Caco-2 (cell line): Measurements from ENCODE around the gene RTP1. TPM values are rescaled to one million over a fixed set of nuclear protein-coding genes. Genes with fewer than 3 reads are reported as not detected.

Source experiments
- BruUV-seq: library from RNA; stranded (reverse); fragments of 400-500 nt; replicated peaks from 2 replicates; lab custom pipeline; 2021; lab: Mats Ljungman, UMichigan
- CTCF ChIA-PET: fragments of 300-600 bp; sonication (Branson Sonifier 250); formaldehyde crosslinking; loops from one replicate; lab custom pipeline; 2022; ENCODE audit warnings: antibody characterized with exemption; lab: Charles Lee
- POLR2A ChIA-PET: fragments of 300-600 bp; sonication (Branson Sonifier 250); formaldehyde crosslinking; loops from one replicate; lab custom pipeline; 2022; ENCODE audit warnings: antibody characterized with exemption; lab: Charles Lee
- DNase-seq, 2 experiments: peaks; one replicate each; pipeline versions ENCODE4 v3.0.0 to v3.0.0-alpha.2; 2020 to 2022
- H3K27me3 ChIP-seq: replicated peaks from 2 replicates; pipeline ENCODE4 v1.6.0; 2011; ENCODE audit warnings: low read length; ENCODE audit not compliant: control insufficient read depth, insufficient read depth
- H3K36me3 ChIP-seq: 2 replicates; pipeline ENCODE4 v1.5.1; 2011; ENCODE audit warnings: low read length; ENCODE audit not compliant: control insufficient read depth, insufficient read depth
- H3K4me1 ChIP-seq: fragments of 250-450 bp; sonication (Bioruptor Pico); 2 replicates; pipeline ENCODE4 v1.5.1; 2020; ENCODE audit warnings: mild to moderate bottlenecking
- H3K4me3 ChIP-seq: 2 replicates; pipeline ENCODE4 v1.5.1; 2011; ENCODE audit warnings: low read depth, mild to moderate bottlenecking, control low read depth, low read length
- H3K9me3 ChIP-seq: fragments of 250-450 bp; sonication (Bioruptor Pico); 2 replicates; pipeline ENCODE4 v1.5.1; 2020; ENCODE audit warnings: mild to moderate bottlenecking, moderate library complexity
- H3K27ac Mint-ChIP-seq: one replicate; pipeline ENCODE4 v1.8.0; 2022; ENCODE audit warnings: mixed read lengths; ENCODE audit not compliant: unreplicated experiment
- H3K27me3 Mint-ChIP-seq: one replicate; pipeline ENCODE4 v1.8.0; 2022; ENCODE audit warnings: mixed read lengths; ENCODE audit not compliant: insufficient read depth, unreplicated experiment
- H3K36me3 Mint-ChIP-seq: one replicate; pipeline ENCODE4 v1.8.0; 2022; ENCODE audit warnings: mild to moderate bottlenecking, mixed read lengths; ENCODE audit not compliant: insufficient read depth, unreplicated experiment
- H3K4me1 Mint-ChIP-seq: one replicate; pipeline ENCODE4 v1.8.0; 2022; ENCODE audit warnings: low read depth, mixed read lengths; ENCODE audit not compliant: unreplicated experiment
- H3K4me3 Mint-ChIP-seq: one replicate; pipeline ENCODE4 v1.8.0; 2022; ENCODE audit warnings: mild to moderate bottlenecking, moderate library complexity, mixed read lengths; ENCODE audit not compliant: unreplicated experiment
- H3K9me3 Mint-ChIP-seq: one replicate; pipeline ENCODE4 v1.8.0; 2022; ENCODE audit warnings: mixed read lengths; ENCODE audit not compliant: unreplicated experiment
- CTCF ChIP-seq, 2 experiments: fragments of 200-600 bp in 1 of 2; IDR thresholded peaks; 1 replicate in 1 of 2; 2 replicates in 1 of 2; pipeline versions ENCODE4 v1.5.1 to v1.8.0; 2011 to 2022; ENCODE audit warnings: antibody characterized with exemption in 1 of 2, control low read depth in 1 of 2, inconsistent platforms in 1 of 2, low read depth in 1 of 2, low read length in 1 of 2, mild to moderate bottlenecking in 1 of 2, moderate library complexity in 1 of 2; ENCODE audit not compliant: insufficient read depth in 1 of 2, severe bottlenecking in 1 of 2, unreplicated experiment in 1 of 2
- intact Hi-C: fragments of 100-400 bp; cut with micrococcal nuclease; formaldehyde crosslinking; loops from one replicate; pipeline ENCODE4 v1.10.0; 2022; ENCODE audit not compliant: unreplicated experiment
- total RNA-seq: library from RNA; stranded (reverse); gene quantifications from 2 replicates; pipeline ENCODE4 v1.2.3, GENCODE V29; 2022

The RTP1 gene
- total RNA-seq, 1 experiment from 2014 or later = not detected

GRCh38 chr3:187205683-187206082, 8.4 kb downstream of the RTP1 start:
- Mint-ChIP-seq H3K9me3 (peaks cover 46% of the 10 kb centered on the region), H3K27me3 (peaks cover 14% of the 10 kb centered on the region), H3K36me3 (peaks cover 6% of the 10 kb centered on the region), H3K4me1 (peaks cover 8% of the 10 kb centered on the region), H3K27ac (no peak overlapping the region), H3K4me3 (no peak overlapping the region)
- no peak overlapping the region for H3K4me3 ChIP-seq
- ChIA-PET CTCF (no interaction called here), POLR2A (no interaction called here)
- no peak for DNase-seq
- intact Hi-C loops = no loop called here
- H3K4me1 ChIP-seq = peaks cover 9% of the 10 kb centered on the region
- H3K9me3 ChIP-seq = peaks cover 9% of the 10 kb centered on the region; the same call in 1 of the 2 replicates
- no TSS peak for BruUV-seq
- no peaks in the 10 kb centered on the region for H3K36me3 ChIP-seq
- TF ChIP-seq CTCF (IDR thresholded peaks at IDR 0.05; ENCODE audit: insufficient read depth in 1 of 2, low read depth in 1 of 2, low read length in 1 of 2, severe bottlenecking in 1 of 2, unreplicated experiment in 1 of 2) = no peak
- H3K27me3 ChIP-seq = no peaks in the 10 kb centered on the region

GRCh38 chr3:187207062-187207461, 9.8 kb downstream of the RTP1 start:
- H3K4me1 Mint-ChIP-seq = peaks cover 22% of the 10 kb centered on the region
- H3K27me3 Mint-ChIP-seq = peaks cover 15% of the 10 kb centered on the region
- Histone ChIP-seq H3K9me3 (peaks cover 9% of the 10 kb centered on the region; the same call in 1 of the 2 replicates), H3K27me3 (no peaks in the 10 kb centered on the region), H3K36me3 (no peaks in the 10 kb centered on the region), H3K4me3 (no peak overlapping the region), H3K4me1 (peaks cover 22% of the 10 kb centered on the region)
- intact Hi-C loops = no loop called here
- TF ChIP-seq CTCF (IDR thresholded peaks at IDR 0.05; ENCODE audit: insufficient read depth in 1 of 2, low read depth in 1 of 2, low read length in 1 of 2, severe bottlenecking in 1 of 2, unreplicated experiment in 1 of 2) = no peak
- H3K36me3 Mint-ChIP-seq = peaks cover 6% of the 10 kb centered on the region
- peaks cover 56% of the 10 kb centered on the region for H3K9me3 Mint-ChIP-seq
- H3K4me3 Mint-ChIP-seq = no peak overlapping the region
- CTCF ChIA-PET = no interaction called here
- no TSS peak for BruUV-seq
- POLR2A ChIA-PET = no interaction called here
- no peak overlapping the region for H3K27ac Mint-ChIP-seq
- no peak for DNase-seq

- Mint-ChIP-seq H3K9me3 (peaks cover 56% of the 10 kb centered on the region), H3K27me3 (peaks cover 13% of the 10 kb centered on the region), H3K27ac (no peak overlapping the region), H3K36me3 (peaks cover 6% of the 10 kb centered on the region), H3K4me1 (peaks cover 22% of the 10 kb centered on the region), H3K4me3 (no peak overlapping the region)
- peaks cover 22% of the 10 kb centered on the region for H3K4me1 ChIP-seq
- intact Hi-C loops = no loop called here
- no peak overlapping the region for H3K4me3 ChIP-seq
- no peaks in the 10 kb centered on the region for H3K27me3 ChIP-seq
- BruUV-seq = no TSS peak
- POLR2A ChIA-PET = interaction anchor here (0.6 kb wide), 1 partner anchor 656 kb away, joined by 3 read pairs; no protein-coding TSS in a partner anchor
- TF ChIP-seq CTCF (IDR thresholded peaks at IDR 0.05; ENCODE audit: insufficient read depth in 1 of 2, low read depth in 1 of 2, low read length in 1 of 2, severe bottlenecking in 1 of 2, unreplicated experiment in 1 of 2) = no peak
- no peak for DNase-seq
- no peaks in the 10 kb centered on the region for H3K36me3 ChIP-seq
- H3K9me3 ChIP-seq = peaks cover 9% of the 10 kb centered on the region; the same call in 1 of the 2 replicates
- CTCF ChIA-PET = no interaction called here
Measured at GRCh38 chr3:187207624-187208023, 10.3 kb downstream of the RTP1 start.
